ENCODE results near the gene ELAVL3.
"Not testable (repeated sequence)": the region's sequence is repeated elsewhere in the genome, so short reads cannot be mapped to it uniquely, and the experiment has no call there.

The ELAVL3 gene

DNA sequence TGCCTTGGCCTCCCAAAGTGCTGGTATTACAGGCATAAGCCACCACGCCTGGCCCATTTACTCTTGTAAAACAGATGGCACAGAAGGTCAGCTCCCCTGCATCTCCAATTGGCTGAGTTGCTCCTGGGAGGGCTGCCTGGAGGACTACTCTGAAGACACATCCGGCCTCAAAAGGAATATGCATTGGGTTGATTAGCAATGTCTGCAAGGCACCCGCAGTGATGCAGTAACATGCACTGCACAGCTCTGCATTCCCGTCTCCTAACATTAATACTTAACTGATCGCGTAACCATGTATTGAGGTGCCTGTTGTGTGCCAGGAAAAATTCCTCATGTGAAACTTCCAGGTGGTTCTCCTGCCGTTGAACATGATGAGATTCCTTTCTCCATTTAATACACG is 5.0 kb downstream of the ELAVL3 start:
- TF ChIP-seq, protein P1, sequence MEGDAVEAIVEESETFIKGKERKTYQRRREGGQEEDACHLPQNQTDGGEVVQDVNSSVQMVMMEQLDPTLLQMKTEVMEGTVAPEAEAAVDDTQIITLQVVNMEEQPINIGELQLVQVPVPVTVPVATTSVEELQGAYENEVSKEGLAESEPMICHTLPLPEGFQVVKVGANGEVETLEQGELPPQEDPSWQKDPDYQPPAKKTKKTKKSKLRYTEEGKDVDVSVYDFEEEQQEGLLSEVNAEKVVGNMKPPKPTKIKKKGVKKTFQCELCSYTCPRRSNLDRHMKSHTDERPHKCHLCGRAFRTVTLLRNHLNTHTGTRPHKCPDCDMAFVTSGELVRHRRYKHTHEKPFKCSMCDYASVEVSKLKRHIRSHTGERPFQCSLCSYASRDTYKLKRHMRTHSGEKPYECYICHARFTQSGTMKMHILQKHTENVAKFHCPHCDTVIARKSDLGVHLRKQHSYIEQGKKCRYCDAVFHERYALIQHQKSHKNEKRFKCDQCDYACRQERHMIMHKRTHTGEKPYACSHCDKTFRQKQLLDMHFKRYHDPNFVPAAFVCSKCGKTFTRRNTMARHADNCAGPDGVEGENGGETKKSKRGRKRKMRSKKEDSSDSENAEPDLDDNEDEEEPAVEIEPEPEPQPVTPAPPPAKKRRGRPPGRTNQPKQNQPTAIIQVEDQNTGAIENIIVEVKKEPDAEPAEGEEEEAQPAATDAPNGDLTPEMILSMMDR (IDR thresholded peaks at IDR 0.05; ENCODE audit: insufficient read depth, low read length, missing control alignments) = no peak
- CTCF ChIA-PET = no interaction called here
- DNase-seq (ENCODE audit: low read depth, low spot score) = no peak
- no peak overlapping the region for H3K4me3 ChIP-seq (ENCODE audit: low read depth, low read length)
- POLR2A ChIA-PET = no interaction called here

DNA sequence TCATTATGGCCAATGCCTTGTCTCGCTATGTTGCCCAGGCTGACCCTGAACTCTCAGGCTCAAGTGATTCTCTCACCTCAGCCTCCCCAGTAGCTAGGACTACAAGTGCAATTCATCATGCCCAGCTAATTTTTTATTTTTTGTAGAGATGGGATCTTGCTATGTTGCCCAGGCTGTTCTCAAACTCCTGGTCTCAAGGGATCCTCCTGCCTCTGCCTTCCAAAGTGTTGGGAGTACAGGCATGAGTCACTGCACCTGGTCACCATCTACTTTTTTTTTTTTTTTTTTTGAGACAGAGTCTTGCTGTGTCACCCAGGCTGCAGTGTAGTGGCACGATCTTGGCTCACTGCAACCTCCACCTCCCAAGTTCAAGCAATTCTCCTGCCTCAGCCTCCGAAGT is 5.5 kb downstream of the ELAVL3 start:
- POLR2A ChIA-PET; H3K4me3 ChIP-seq (ENCODE audit: low read depth, low read length); CTCF ChIA-PET; DNase-seq (ENCODE audit: low read depth, low spot score): not testable (repeated sequence)

DNA sequence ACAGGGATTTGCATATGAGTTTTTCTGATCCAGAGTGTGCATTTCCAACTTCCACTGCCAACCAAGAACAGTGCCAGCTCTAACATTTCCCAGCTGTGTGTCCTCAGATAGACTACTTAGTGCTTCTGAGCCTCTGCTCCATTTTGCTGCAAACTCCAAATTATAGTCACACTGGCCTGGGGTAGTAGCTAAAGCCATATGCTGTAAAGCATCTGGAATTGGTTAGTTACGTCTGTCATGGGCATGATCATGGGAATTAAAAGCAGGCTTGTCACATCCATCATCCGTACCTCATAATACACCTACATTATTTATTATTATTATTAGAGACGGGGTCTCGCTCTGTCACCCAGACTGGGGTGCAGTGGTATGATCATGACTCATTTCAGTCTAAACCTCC is 7.1 kb downstream of the ELAVL3 start:
- ChIA-PET CTCF (interaction anchor here (2.3 kb wide), 1 partner anchor 9 kb away, joined by 11 read pairs; no protein-coding TSS in a partner anchor), POLR2A (no interaction called here)
- no peak overlapping the region for H3K4me3 ChIP-seq (ENCODE audit: low read depth, low read length)
- TF ChIP-seq, protein P1 (IDR thresholded peaks at IDR 0.05; ENCODE audit: insufficient read depth, low read length, missing control alignments) = no peak
- no peak for DNase-seq (ENCODE audit: low read depth, low spot score)

DNA sequence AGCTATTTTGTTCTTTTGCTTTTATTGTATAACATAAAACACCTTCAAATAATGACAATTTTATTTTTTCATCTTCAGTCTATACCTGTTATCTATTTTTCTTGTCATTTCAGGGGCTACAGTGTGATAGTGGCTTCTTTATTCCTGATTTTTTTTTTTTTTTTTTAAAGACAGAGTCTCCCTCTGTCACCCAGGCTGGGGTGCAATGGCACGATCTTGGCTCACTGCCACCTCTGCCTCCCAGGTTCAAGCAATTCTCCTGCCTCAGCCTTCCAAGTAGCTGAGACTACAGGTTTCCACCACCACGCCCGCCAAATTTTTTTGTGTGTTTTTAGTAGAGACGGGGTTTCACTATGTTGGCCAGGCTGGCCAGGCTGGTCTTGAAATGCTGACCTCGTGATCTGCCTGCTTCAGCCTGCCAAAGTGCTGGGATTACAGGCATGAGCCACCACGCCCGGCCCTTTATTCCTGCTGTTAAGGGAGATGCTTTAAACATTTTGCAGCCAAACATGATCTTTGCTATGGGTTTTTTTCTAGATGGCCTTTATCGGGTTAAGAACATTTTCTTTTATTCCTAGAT is 12.5 kb downstream of the ELAVL3 start:
- POLR2A ChIA-PET; DNase-seq (ENCODE audit: low read depth, low spot score); H3K4me3 ChIP-seq (ENCODE audit: low read depth, low read length): not testable (repeated sequence)
- CTCF ChIA-PET = interaction anchor here (1.0 to 3.6 kb wide), 5 partner anchors 9 to 88 kb away, joined by 3 to 32 read pairs (median 3); no protein-coding TSS in a partner anchor

DNA sequence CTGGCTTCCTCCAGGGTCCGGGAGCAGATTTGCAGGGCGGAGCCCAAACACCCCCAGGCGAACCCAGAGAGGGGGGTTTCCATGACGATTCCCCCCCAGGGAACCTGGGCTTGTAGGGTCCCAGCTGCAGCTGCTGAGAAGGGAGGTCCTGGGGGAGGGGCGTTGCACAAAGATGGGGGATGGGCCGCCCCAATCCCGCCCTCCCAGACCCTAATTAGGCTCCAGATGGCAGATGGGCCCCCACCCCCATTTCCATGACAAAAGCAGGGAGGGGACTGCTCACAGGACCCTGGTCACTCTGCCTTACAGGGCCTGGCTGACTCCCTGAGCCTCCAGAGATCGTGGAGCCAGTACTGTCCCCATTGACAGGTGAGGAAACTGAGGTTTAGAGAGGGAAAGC is 15.2 kb downstream of the ELAVL3 start:
- no peak for DNase-seq (ENCODE audit: low read depth, low spot score)
- ChIA-PET POLR2A (no interaction called here), CTCF (no interaction called here)
- TF ChIP-seq, protein P1 (IDR thresholded peaks at IDR 0.05; ENCODE audit: insufficient read depth, low read length, missing control alignments) = no peak
- H3K4me3 ChIP-seq (ENCODE audit: low read depth, low read length) = no peak overlapping the region

DNA sequence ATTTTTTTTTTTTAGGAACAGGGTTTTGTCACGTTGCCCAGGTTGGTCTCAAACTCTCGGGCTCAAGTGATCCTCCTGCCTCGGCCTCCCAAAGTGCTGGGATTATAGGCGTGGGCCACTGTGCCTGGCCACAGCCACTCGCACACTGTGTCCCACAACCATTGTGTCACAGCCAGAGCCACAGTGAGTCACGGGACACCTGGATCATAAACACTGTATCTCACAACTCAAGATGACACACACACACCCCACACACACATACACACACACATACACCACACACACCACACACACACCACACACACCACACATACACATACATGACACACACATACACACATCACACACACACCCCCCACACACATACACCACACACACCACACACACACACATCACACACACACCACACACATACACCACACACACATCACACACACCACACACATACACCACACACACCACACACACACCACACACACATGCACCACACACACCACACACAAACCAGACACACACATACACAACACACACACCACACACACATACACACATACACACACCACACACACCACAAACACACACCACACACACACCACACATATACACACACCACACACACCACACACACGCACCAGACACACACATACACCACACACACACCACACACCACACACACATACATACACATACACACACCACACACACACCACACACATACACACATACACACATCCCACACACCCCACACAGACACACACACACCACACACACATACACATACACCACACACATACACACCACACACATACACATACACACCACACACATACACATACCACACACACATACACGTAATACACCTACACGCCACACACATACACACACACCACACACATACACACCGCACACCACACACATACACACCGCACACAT is 16.2 kb downstream of the ELAVL3 start:
- no peak overlapping the region for H3K4me3 ChIP-seq (ENCODE audit: low read depth, low read length)
- ChIA-PET CTCF (no interaction called here), POLR2A (no interaction called here)
- TF ChIP-seq, protein P1 (IDR thresholded peaks at IDR 0.05; ENCODE audit: insufficient read depth, low read length, missing control alignments) = no peak
- no peak for DNase-seq (ENCODE audit: low read depth, low spot score)

DNA sequence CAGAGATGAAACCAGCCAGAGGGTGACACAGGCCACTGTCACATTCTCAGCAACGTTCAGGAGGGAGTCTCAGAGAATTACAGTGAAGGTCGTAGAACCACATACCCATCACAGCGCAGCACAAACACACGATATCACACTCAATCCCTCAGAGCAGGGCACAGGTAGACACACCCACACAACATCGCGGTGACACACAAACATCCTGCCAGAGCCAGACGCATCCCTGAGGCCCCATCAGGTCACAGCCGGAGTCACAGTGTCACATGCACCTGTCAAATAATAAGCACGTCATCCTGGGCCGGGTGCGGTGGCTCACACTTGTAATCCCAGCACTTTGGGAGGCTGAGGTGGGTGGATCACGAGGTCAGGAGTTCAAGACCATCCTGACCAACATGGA is 17.5 kb downstream of the ELAVL3 start:
- TF ChIP-seq, protein P1 (IDR thresholded peaks at IDR 0.05; ENCODE audit: insufficient read depth, low read length, missing control alignments) = no peak
- CTCF ChIA-PET = interaction anchor here (1.0 kb wide), 1 partner anchor 82 kb away, joined by 3 read pairs; no protein-coding TSS in a partner anchor
- no peak for DNase-seq (ENCODE audit: low read depth, low spot score)
- POLR2A ChIA-PET = no interaction called here
- no peak overlapping the region for H3K4me3 ChIP-seq (ENCODE audit: low read depth, low read length)
